Spleen (tissue), 11 donors: Measurements from ENCODE around the gene EHBP1. TPM values are rescaled to one million over a fixed set of nuclear protein-coding genes. Genes with fewer than 3 reads are reported as not detected.

Source experiments
- DNase-seq: peaks from one replicate; pipeline ENCODE4 v3.0.0-alpha.2; 2020
- H3K27ac ChIP-seq, 8 donors: fragments of 200-600 bp; sonication (generic) in 7 of 8; 1 replicate in 4 of 8; 2 replicates in 4 of 8; pipeline versions ENCODE4 v1.5.0 to v1.8.0; 2016 to 2021; ENCODE audit warnings: inconsistent platforms in 4 of 8, mild to moderate bottlenecking in 4 of 8, moderate library complexity in 1 of 8
- H3K27me3 ChIP-seq, 7 donors: fragments of 200-600 bp; sonication (generic) in 6 of 7; replicated peaks in 1 of 7; 1 replicate in 4 of 7; 2 replicates in 3 of 7; pipeline versions ENCODE4 v1.5.0 to v1.8.0; 2016 to 2021; ENCODE audit warnings: inconsistent platforms in 3 of 7, mild to moderate bottlenecking in 1 of 7
- H3K36me3 ChIP-seq, 6 donors: fragments of 200-600 bp; sonication (generic) in 5 of 6; 1 replicate in 4 of 6; 2 replicates in 2 of 6; pipeline versions ENCODE4 v1.5.0 to v1.8.0; 2016 to 2021; ENCODE audit warnings: inconsistent platforms in 2 of 6
- H3K4me1 ChIP-seq, 6 donors: fragments of 200-600 bp; sonication (generic) in 5 of 6; 1 replicate in 3 of 6; 2 replicates in 3 of 6; pipeline versions ENCODE4 v1.5.0 to v1.8.0; 2016 to 2021; ENCODE audit warnings: inconsistent platforms in 3 of 6
- H3K4me3 ChIP-seq, 8 donors: fragments of 200-600 bp; sonication (generic) in 7 of 8; 1 replicate in 4 of 8; 2 replicates in 4 of 8; pipeline versions ENCODE4 v1.5.0 to v1.8.0; 2016 to 2021; ENCODE audit warnings: inconsistent platforms in 4 of 8, mild to moderate bottlenecking in 4 of 8, moderate library complexity in 2 of 8
- H3K9me3 ChIP-seq, 8 donors: fragments of 200-600 bp; sonication (generic) in 7 of 8; 1 replicate in 4 of 8; 2 replicates in 4 of 8; pipeline versions ENCODE4 v1.5.0 to v1.8.0; 2016 to 2021; ENCODE audit warnings: inconsistent platforms in 4 of 8
- POLR2A ChIP-seq, 3 donors: fragments of 450-650 bp; IDR thresholded peaks; one replicate each; pipeline ENCODE4 v1.5.1; 2017; ENCODE audit warnings: antibody characterized with exemption in 3 of 3, mild to moderate bottlenecking in 1 of 3
- POLR2AphosphoS5 ChIP-seq, 3 donors: sonication (generic); formaldehyde crosslinking; IDR thresholded peaks; one replicate each; pipeline ENCODE4 v1.5.1; 2017; ENCODE audit warnings: antibody characterized with exemption in 3 of 3
- WGBS, 5 donors: extraction: QIAGEN DNeasy Blood & Tissue Kit in 3 of 5; methylation state at CpG; one replicate each; pipeline versions ENCODE4 v1.1.5 to v1.1.7; 2013 to 2018; 5-methylcytosine and 5-hydroxymethylcytosine counted together
- intact Hi-C: fragments of 100-400 bp; cut with DNase I; formaldehyde crosslinking; loops from one replicate; pipeline ENCODE4 v1.15.0; 2023; ENCODE audit warnings: low total_unique reads
- polyA plus RNA-seq, 3 donors: library from polyadenylated mRNA; stranded (reverse); fragments of 200-250 nt; gene quantifications; one replicate each; pipeline ENCODE4 v1.2.1, GENCODE V29; 2013
- total RNA-seq, 7 donors: library from RNA; depleted of rRNA in 3 of 7; stranded (reverse); fragments of >200 nt in 3 of 7; fragmentation: NEBNext Ultra II Directional in 4 of 7; extraction: Animal tissue kit (Norgen Biotek cat#: 25700) in 4 of 7; gene quantifications; one replicate each; pipeline versions ENCODE4 v1.1.0 to v1.2.1, GENCODE V29; 2016 to 2021
- TF ChIP-seq, protein P1 (sequence below), 11 experiments: fragments of 200-600 bp in 7 of 11; fragments of 450-650 bp in 4 of 11; sonication (generic) in 4 of 11; IDR thresholded peaks in 8 of 11; conservative IDR thresholded peaks in 3 of 11; 1 replicate in 7 of 11; 2 replicates in 4 of 11; pipeline versions ENCODE4 v1.4.0 to v1.8.0; 2016 to 2021; ENCODE audit warnings: antibody characterized with exemption in 11 of 11, inconsistent platforms in 4 of 11, mild to moderate bottlenecking in 1 of 11
- donor health status: healthy with polysubstance abuse.
- donor health status: DM: no; HTN: no; CAD: no; lungs with moderate emphysema.
- donor health status: DM: no; HTN: no; CAD: no.
- donor health status: Bipolar disorder and iron deficiency.
- donor health status: healthy.
- donor health status: DM: no; HTN: no; CAD: no.
- donor health status: DM: yes; HTN: yes; CAD: no.

The EHBP1 gene
- total and polyA plus RNA-seq, 10 donors: 5.0 to 44.2 (median 31.7) TPM

GRCh38 chr2:62968668-62969067 lies 263.2 kb downstream of the EHBP1 start:
- intact Hi-C loops: no loop called here
- H3K4me3 ChIP-seq: no peak overlapping the region
- peaks cover 0 to 5% (median 0%) of the 10 kb centered on the region in 6 donors for H3K36me3 ChIP-seq
- no peak for TF ChIP-seq POLR2AphosphoS5 (IDR thresholded peaks at IDR 0.05)
- TF ChIP-seq, protein P1, sequence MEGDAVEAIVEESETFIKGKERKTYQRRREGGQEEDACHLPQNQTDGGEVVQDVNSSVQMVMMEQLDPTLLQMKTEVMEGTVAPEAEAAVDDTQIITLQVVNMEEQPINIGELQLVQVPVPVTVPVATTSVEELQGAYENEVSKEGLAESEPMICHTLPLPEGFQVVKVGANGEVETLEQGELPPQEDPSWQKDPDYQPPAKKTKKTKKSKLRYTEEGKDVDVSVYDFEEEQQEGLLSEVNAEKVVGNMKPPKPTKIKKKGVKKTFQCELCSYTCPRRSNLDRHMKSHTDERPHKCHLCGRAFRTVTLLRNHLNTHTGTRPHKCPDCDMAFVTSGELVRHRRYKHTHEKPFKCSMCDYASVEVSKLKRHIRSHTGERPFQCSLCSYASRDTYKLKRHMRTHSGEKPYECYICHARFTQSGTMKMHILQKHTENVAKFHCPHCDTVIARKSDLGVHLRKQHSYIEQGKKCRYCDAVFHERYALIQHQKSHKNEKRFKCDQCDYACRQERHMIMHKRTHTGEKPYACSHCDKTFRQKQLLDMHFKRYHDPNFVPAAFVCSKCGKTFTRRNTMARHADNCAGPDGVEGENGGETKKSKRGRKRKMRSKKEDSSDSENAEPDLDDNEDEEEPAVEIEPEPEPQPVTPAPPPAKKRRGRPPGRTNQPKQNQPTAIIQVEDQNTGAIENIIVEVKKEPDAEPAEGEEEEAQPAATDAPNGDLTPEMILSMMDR (IDR thresholded peaks at IDR 0.05 in 8 of 11, conservative IDR thresholded peaks at IDR 0.05 in 3 of 11): no peak
- no peak for TF ChIP-seq POLR2A (IDR thresholded peaks at IDR 0.05)
- no peaks in the 10 kb centered on the region for H3K27me3 ChIP-seq
- WGBS, 5 donors: 93 to 100% (median 97%) methylated on average over 1 of the region's 1 CpG
- H3K9me3 ChIP-seq: no peaks in the 10 kb centered on the region
- DNase-seq: no peak
- H3K4me1 ChIP-seq: no peaks in the 10 kb centered on the region
- no peak overlapping the region for H3K27ac ChIP-seq

GRCh38 chr2:62971936-62972335 lies 266.4 kb downstream of the EHBP1 start:
- intact Hi-C loops: no loop called here
- Histone ChIP-seq H3K36me3 (peaks cover 0 to 8% (median 0%) of the 10 kb centered on the region in 6 donors), H3K27me3 (no peaks in the 10 kb centered on the region), H3K4me3 (no peak overlapping the region), H3K27ac (no peak overlapping the region), H3K4me1 (no peaks in the 10 kb centered on the region), H3K9me3 (no peaks in the 10 kb centered on the region)
- TF ChIP-seq, protein P1 (IDR thresholded peaks at IDR 0.05 in 8 of 11, conservative IDR thresholded peaks at IDR 0.05 in 3 of 11): no peak
- TF ChIP-seq POLR2AphosphoS5 (IDR thresholded peaks at IDR 0.05) (no peak), POLR2A (IDR thresholded peaks at IDR 0.05) (no peak)
- WGBS, 5 donors: 95 to 96% (median 96%) methylated on average over 2 of the region's 2 CpGs
- no peak for DNase-seq

DNA sequence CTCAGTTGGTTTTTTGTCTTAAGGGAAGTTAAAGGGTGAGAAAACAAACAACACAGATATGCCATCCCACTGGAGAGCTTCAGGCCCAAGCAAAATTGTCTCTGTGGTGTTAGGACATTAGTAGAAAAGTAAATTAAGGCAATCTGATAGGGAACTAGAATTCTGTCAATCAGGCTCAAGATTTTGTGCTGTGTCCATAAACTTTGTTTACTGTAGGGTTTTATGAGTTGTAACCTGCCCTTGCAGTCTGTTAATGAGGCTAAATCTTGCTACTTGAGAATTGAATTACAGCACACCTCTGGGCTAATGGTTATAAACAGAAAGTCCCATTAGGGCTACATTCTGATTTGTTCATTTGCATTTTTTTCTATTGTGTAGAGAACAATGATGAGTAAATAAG lies 267.1 kb downstream of the EHBP1 start:
- H3K9me3 ChIP-seq: no peaks in the 10 kb centered on the region
- H3K4me3 ChIP-seq: no peak overlapping the region
- DNase-seq: no peak
- no peak for TF ChIP-seq POLR2A (IDR thresholded peaks at IDR 0.05)
- TF ChIP-seq POLR2AphosphoS5 (IDR thresholded peaks at IDR 0.05): no peak
- TF ChIP-seq, protein P1 (IDR thresholded peaks at IDR 0.05 in 8 of 11, conservative IDR thresholded peaks at IDR 0.05 in 3 of 11): no peak
- H3K4me1 ChIP-seq: no peaks in the 10 kb centered on the region
- H3K27me3 ChIP-seq: no peaks in the 10 kb centered on the region
- no peak overlapping the region for H3K27ac ChIP-seq
- peaks cover 0 to 8% (median 0%) of the 10 kb centered on the region in 6 donors for H3K36me3 ChIP-seq
- intact Hi-C loops: no loop called here

DNA sequence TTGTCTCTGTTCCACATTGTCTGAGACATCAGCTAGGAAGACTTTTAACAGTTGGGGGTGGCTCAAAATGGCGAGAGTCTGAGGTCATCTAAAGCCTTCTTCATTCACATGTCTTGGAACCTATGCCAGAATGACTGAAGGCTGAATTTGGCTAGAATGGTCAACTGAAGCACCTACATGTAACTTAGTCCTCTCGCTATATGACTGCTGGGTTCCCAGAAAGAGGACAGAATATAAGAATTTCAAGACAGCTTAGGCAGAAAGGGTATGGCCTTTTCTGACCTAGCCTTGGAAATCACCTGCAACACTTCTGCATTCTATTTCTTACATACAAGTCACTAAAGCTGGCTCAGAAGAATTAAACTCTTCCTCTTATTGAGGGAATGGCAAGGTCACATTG lies 269.5 kb downstream of the EHBP1 start:
- Histone ChIP-seq H3K4me1 (no peaks in the 10 kb centered on the region), H3K9me3 (no peaks in the 10 kb centered on the region), H3K27me3 (no peaks in the 10 kb centered on the region), H3K36me3 (peaks cover 0 to 29% (median 8%) of the 10 kb centered on the region in 6 donors), H3K4me3 (no peak overlapping the region), H3K27ac (no peak overlapping the region)
- WGBS, 5 donors: 92 to 98% (median 97%) methylated on average over 2 of the region's 2 CpGs
- TF ChIP-seq POLR2A (IDR thresholded peaks at IDR 0.05): no peak
- TF ChIP-seq, protein P1 (IDR thresholded peaks at IDR 0.05 in 8 of 11, conservative IDR thresholded peaks at IDR 0.05 in 3 of 11): no peak
- TF ChIP-seq POLR2AphosphoS5 (IDR thresholded peaks at IDR 0.05): no peak
- no peak for DNase-seq
- intact Hi-C loops: no loop called here
